IMR-90 (cell line): ENCODE results near the gene RPL6. TPM values are rescaled to one million over a fixed set of nuclear protein-coding genes. Genes with fewer than 3 reads are reported as not detected.

Experiments
- ATAC-seq: fragments of 200-7000 bp; cut with Tn5 transposase; 2 replicates; pipeline ENCODE4 v1.9.1; 2020; ENCODE audit warnings: low read depth, mild to moderate bottlenecking, moderate library complexity
- BruUV-seq: library from RNA; stranded (reverse); fragments of 400-500 nt; replicated peaks from 2 replicates; lab custom pipeline; 2021; lab: Mats Ljungman, UMichigan
- CTCF ChIA-PET: fragments of 300-600 bp; formaldehyde crosslinking; extraction: SDS; loops from one replicate; lab custom pipeline; 2021; ENCODE audit warnings: antibody characterized with exemption; lab: Yijun Ruan, JAX
- POLR2A ChIA-PET: fragments of 300-600 bp; sonication (Branson Sonifier 250); formaldehyde crosslinking; loops from one replicate; lab custom pipeline; 2022; ENCODE audit warnings: antibody characterized with exemption; ENCODE audit not compliant: unreplicated experiment; lab: Charles Lee
- DNase-seq: peaks from one replicate; pipeline ENCODE4 v3.0.0; 2013
- H2AFZ ChIP-seq: replicated peaks from 2 replicates; pipeline ENCODE3; 2013; ENCODE audit warnings: low read length, mild to moderate bottlenecking; ENCODE audit not compliant: poor library complexity
- H2AK5ac ChIP-seq: 2 replicates; pipeline ENCODE4 v1.6.1; 2013; ENCODE audit warnings: low read depth, low read length, inconsistent platforms
- H2AK9ac ChIP-seq: replicated peaks from 2 replicates; pipeline ENCODE3; 2013; ENCODE audit warnings: mild to moderate bottlenecking, low read depth, low read length, moderate library complexity; ENCODE audit not compliant: poor library complexity
- H2BK120ac ChIP-seq: 2 replicates; pipeline ENCODE4 v1.6.1; 2013; ENCODE audit warnings: low read depth, low read length, inconsistent platforms
- H2BK15ac ChIP-seq: 3 replicates; pipeline ENCODE4 v1.6.1; 2013; ENCODE audit warnings: low read depth, low read length, inconsistent platforms
- H2BK20ac ChIP-seq: 2 replicates; pipeline ENCODE4 v1.6.1; 2013; ENCODE audit warnings: low read depth, mild to moderate bottlenecking, inconsistent platforms, low read length, moderate library complexity
- H2BK5ac ChIP-seq: 2 replicates; pipeline ENCODE4 v1.6.1; 2013; ENCODE audit warnings: mild to moderate bottlenecking, low read depth, low read length, inconsistent platforms; ENCODE audit not compliant: poor library complexity, severe bottlenecking
- H3K14ac ChIP-seq: replicated peaks from 2 replicates; pipeline ENCODE4 v1.6.1; 2013; ENCODE audit warnings: low read depth, low read length, inconsistent platforms
- H3K18ac ChIP-seq: 2 replicates; pipeline ENCODE4 v1.6.1; 2013; ENCODE audit warnings: low read depth, low read length, control low read depth
- H3K23ac ChIP-seq: 2 replicates; pipeline ENCODE4 v1.6.1; 2013; ENCODE audit warnings: low read depth, low read length, inconsistent platforms
- H3K27ac ChIP-seq: 2 replicates; pipeline ENCODE4 v1.5.1; 2013; ENCODE audit warnings: mild to moderate bottlenecking, control low read depth, low read length; ENCODE audit not compliant: insufficient read depth
- H3K27me3 ChIP-seq: 2 replicates; pipeline ENCODE4 v1.6.1; 2013; ENCODE audit warnings: low read length; ENCODE audit not compliant: control insufficient read depth, insufficient read depth
- H3K36me3 ChIP-seq: 2 replicates; pipeline ENCODE4 v1.6.1; 2013; ENCODE audit warnings: low read length, mixed read lengths; ENCODE audit not compliant: control insufficient read depth, insufficient read depth
- H3K4ac ChIP-seq: 2 replicates; pipeline ENCODE4 v1.6.1; 2013; ENCODE audit warnings: low read depth, low read length, inconsistent platforms
- H3K4me1 ChIP-seq: 2 replicates; pipeline ENCODE4 v1.6.1; 2013; ENCODE audit warnings: low read length, mixed read lengths; ENCODE audit not compliant: control insufficient read depth, insufficient read depth
- H3K4me2 ChIP-seq: 2 replicates; pipeline ENCODE4 v1.6.1; 2013; ENCODE audit warnings: low read depth, mild to moderate bottlenecking, control low read depth, low read length, moderate library complexity
- H3K4me3 ChIP-seq: 2 replicates; pipeline ENCODE4 v1.5.1; 2013; ENCODE audit warnings: low read depth, mild to moderate bottlenecking, control low read depth, low read length, moderate library complexity; ENCODE audit not compliant: insufficient read depth
- H3K56ac ChIP-seq: 2 replicates; pipeline ENCODE4 v1.6.1; 2013; ENCODE audit warnings: low read length, inconsistent platforms; ENCODE audit not compliant: insufficient read depth; ENCODE audit errors: extremely low read depth
- H3K79me1 ChIP-seq, 2 experiments: 2 replicates each; pipeline ENCODE4 v1.6.1; 2013; ENCODE audit warnings: low read length in 2 of 2, inconsistent platforms in 1 of 2, low read depth in 1 of 2
- H3K9ac ChIP-seq: 2 replicates; pipeline ENCODE4 v1.6.1; 2013; ENCODE audit warnings: low read depth, low read length, control low read depth
- H3K9me1 ChIP-seq: 2 replicates; pipeline ENCODE4 v1.6.1; 2013; ENCODE audit warnings: low read length, inconsistent platforms; ENCODE audit not compliant: insufficient read depth
- H3K9me3 ChIP-seq: 2 replicates; pipeline ENCODE4 v1.6.1; 2013; ENCODE audit warnings: low read length; ENCODE audit not compliant: control insufficient read depth, insufficient read depth
- H4K20me1 ChIP-seq: 2 replicates; pipeline ENCODE4 v1.6.1; 2013; ENCODE audit warnings: low read length, inconsistent platforms; ENCODE audit not compliant: insufficient read depth
- H4K5ac ChIP-seq: 2 replicates; pipeline ENCODE4 v1.6.1; 2013; ENCODE audit warnings: mild to moderate bottlenecking, low read depth, low read length, control low read depth
- H4K8ac ChIP-seq, 2 experiments: 2 replicates each; pipeline ENCODE4 v1.6.1; 2013; ENCODE audit warnings: low read depth in 2 of 2, low read length in 2 of 2, control low read depth in 1 of 2, inconsistent platforms in 1 of 2
- H4K91ac ChIP-seq: 2 replicates; pipeline ENCODE4 v1.6.1; 2013; ENCODE audit warnings: low read depth, low read length, inconsistent platforms; ENCODE audit not compliant: insufficient read depth
- BHLHE40 ChIP-seq: fragments of 150-350 bp; IDR thresholded peaks from 2 replicates; pipeline ENCODE4 v1.6.1; 2016; ENCODE audit warnings: mild to moderate bottlenecking, low read depth, low read length
- MAFK ChIP-seq: IDR thresholded peaks from 2 replicates; pipeline ENCODE4 v1.6.1; 2012; ENCODE audit warnings: low read depth, low read length, improper control_type of control experiment
- MAZ ChIP-seq: IDR thresholded peaks from 2 replicates; pipeline ENCODE4 v1.6.1; 2012; ENCODE audit warnings: low read depth, mild to moderate bottlenecking, low read length, improper control_type of control experiment, moderate library complexity, borderline replicate concordance
- MXI1 ChIP-seq: IDR thresholded peaks from 2 replicates; pipeline ENCODE4 v1.6.1; 2012; ENCODE audit warnings: low read depth, mild to moderate bottlenecking, low read length, moderate library complexity, borderline replicate concordance
- RCOR1 ChIP-seq: IDR thresholded peaks from 2 replicates; pipeline ENCODE4 v1.6.1; 2012; ENCODE audit warnings: mild to moderate bottlenecking, low read length, improper control_type of control experiment; ENCODE audit not compliant: insufficient replicate concordance
- SMC3 ChIP-seq: fragments of 150-350 bp; IDR thresholded peaks from 2 replicates; pipeline ENCODE4 v1.6.1; 2016; ENCODE audit warnings: low read depth, mild to moderate bottlenecking, antibody characterized with exemption, low read length, moderate library complexity
- WGBS, 2 experiments: methylation state at CpG; one replicate each; pipeline versions ENCODE4 v1.1.5 to v1.1.7; 2013; ENCODE audit warnings: missing lambda C conversion rate in 2 of 2; ENCODE audit not compliant: insufficient read length in 1 of 2; ENCODE audit errors: extremely low coverage in 2 of 2; 5-methylcytosine and 5-hydroxymethylcytosine counted together
- dilution Hi-C: fragments of 300-500 bp; cut with HindIII; formaldehyde crosslinking; loops from one replicate; pipeline ENCODE4 v1.14.3; 2018; ENCODE audit warnings: low sequenced_read_pairs; ENCODE audit not compliant: unreplicated experiment
- in situ Hi-C: fragments of 300-500 bp; cut with MboI; formaldehyde crosslinking; loops from 3 replicates; pipeline ENCODE4 v1.14.3; 2019; ENCODE audit warnings: low sequenced_read_pairs, inconsistent platforms, mixed read lengths
- intact Hi-C: fragments of 100-400 bp; cut with micrococcal nuclease; formaldehyde crosslinking; loops from 2 replicates; pipeline ENCODE4 v1.10.0; 2022
- polyA plus RNA-seq, 3 experiments: library from polyadenylated mRNA; depleted of rRNA; stranded (reverse); fragments of >200 nt; gene quantifications; 2 replicates each; pipeline ENCODE4 v1.2.3, GENCODE V29; 2012; ENCODE audit warnings: low replicate concordance in 1 of 3
- total RNA-seq: library from RNA; depleted of rRNA; stranded (reverse); fragments of >200 nt; gene quantifications from 2 replicates; pipeline ENCODE4 v1.2.3, GENCODE V29; 2012
- TF ChIP-seq, protein P1 (sequence below): conservative IDR thresholded peaks from 2 replicates; pipeline ENCODE4 v1.5.1; 2012; ENCODE audit warnings: mild to moderate bottlenecking, low read depth, low read length, improper control_type of control experiment
- TF ChIP-seq, protein P2 (sequence below): fragments of 150-350 bp; IDR thresholded peaks from 2 replicates; pipeline ENCODE4 v1.6.1; 2017; ENCODE audit warnings: mild to moderate bottlenecking, antibody characterized with exemption, low read length, low read depth
- TF ChIP-seq, protein P3 (sequence below): fragments of 150-350 bp; IDR thresholded peaks from 2 replicates; pipeline ENCODE4 v1.6.1; 2016; ENCODE audit warnings: low read depth, mild to moderate bottlenecking, low read length, moderate library complexity, borderline replicate concordance

The RPL6 gene
- total and polyA plus RNA-seq, 2 of the 4 experiments (the other 2 are of a cell fraction) = 1,317 to 1,694 TPM

DNA sequence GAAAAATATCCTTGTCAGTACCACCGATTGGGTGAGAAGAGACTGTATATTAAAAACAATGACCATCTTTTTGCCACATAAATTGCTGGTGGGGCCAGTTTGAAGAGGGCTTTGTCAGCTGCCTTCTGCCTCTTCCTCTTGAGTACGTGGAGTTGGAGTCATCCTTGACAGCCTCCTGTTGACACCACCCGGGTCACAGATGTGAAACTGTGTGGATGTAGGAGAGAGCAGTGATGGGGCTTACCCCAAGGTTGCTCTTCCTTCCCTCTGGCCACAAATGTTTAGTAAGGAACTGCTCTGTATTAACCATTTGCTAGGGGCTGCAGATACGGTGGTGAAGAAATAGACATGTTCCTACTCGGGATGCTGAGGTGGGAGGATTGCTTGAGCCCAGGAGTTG, 21.5 kb upstream of the RPL6 start:
- Histone ChIP-seq H4K20me1 (peaks cover 70% of the 10 kb centered on the region), H2AK5ac (no peak overlapping the region), H2AFZ (no peak overlapping the region), H3K9me3 (no peaks in the 10 kb centered on the region), H3K14ac (no peak overlapping the region), H3K4me1 (no peaks in the 10 kb centered on the region), H2AK9ac (no peak overlapping the region), H3K18ac (no peak overlapping the region), H2BK20ac (no peak overlapping the region), H3K4me2 (no peak overlapping the region), H2BK120ac (no peak overlapping the region), H4K91ac (no peak overlapping the region), H3K56ac (no peak overlapping the region), H2BK15ac (no peak overlapping the region), H3K4ac (no peak overlapping the region), H3K23ac (no peak overlapping the region), H3K79me1 (peaks cover 12 to 63% of the 10 kb centered on the region in 2 experiments), H3K4me3 (no peak overlapping the region), H3K9ac (no peak overlapping the region), H3K27me3 (no peaks in the 10 kb centered on the region), H2BK5ac (no peak overlapping the region), H4K5ac (no peak overlapping the region), H3K27ac (no peak overlapping the region), H3K9me1 (peaks cover 12% of the 10 kb centered on the region; the same call in 1 of the 2 replicates), H4K8ac (no peak overlapping the region), H3K36me3 (peaks cover 6% of the 10 kb centered on the region; the same call in 1 of the 2 replicates)
- TF ChIP-seq SMC3 = no peak
- no peak for TF ChIP-seq BHLHE40
- TF ChIP-seq, protein P1, sequence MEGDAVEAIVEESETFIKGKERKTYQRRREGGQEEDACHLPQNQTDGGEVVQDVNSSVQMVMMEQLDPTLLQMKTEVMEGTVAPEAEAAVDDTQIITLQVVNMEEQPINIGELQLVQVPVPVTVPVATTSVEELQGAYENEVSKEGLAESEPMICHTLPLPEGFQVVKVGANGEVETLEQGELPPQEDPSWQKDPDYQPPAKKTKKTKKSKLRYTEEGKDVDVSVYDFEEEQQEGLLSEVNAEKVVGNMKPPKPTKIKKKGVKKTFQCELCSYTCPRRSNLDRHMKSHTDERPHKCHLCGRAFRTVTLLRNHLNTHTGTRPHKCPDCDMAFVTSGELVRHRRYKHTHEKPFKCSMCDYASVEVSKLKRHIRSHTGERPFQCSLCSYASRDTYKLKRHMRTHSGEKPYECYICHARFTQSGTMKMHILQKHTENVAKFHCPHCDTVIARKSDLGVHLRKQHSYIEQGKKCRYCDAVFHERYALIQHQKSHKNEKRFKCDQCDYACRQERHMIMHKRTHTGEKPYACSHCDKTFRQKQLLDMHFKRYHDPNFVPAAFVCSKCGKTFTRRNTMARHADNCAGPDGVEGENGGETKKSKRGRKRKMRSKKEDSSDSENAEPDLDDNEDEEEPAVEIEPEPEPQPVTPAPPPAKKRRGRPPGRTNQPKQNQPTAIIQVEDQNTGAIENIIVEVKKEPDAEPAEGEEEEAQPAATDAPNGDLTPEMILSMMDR = no peak
- TF ChIP-seq, protein P2, sequence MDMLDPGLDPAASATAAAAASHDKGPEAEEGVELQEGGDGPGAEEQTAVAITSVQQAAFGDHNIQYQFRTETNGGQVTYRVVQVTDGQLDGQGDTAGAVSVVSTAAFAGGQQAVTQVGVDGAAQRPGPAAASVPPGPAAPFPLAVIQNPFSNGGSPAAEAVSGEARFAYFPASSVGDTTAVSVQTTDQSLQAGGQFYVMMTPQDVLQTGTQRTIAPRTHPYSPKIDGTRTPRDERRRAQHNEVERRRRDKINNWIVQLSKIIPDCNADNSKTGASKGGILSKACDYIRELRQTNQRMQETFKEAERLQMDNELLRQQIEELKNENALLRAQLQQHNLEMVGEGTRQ = no peak
- no peak for TF ChIP-seq MAFK
- no peak for TF ChIP-seq MXI1
- TF ChIP-seq RCOR1 = no peak
- TF ChIP-seq, protein P3, sequence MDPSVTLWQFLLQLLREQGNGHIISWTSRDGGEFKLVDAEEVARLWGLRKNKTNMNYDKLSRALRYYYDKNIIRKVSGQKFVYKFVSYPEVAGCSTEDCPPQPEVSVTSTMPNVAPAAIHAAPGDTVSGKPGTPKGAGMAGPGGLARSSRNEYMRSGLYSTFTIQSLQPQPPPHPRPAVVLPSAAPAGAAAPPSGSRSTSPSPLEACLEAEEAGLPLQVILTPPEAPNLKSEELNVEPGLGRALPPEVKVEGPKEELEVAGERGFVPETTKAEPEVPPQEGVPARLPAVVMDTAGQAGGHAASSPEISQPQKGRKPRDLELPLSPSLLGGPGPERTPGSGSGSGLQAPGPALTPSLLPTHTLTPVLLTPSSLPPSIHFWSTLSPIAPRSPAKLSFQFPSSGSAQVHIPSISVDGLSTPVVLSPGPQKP = no peak
- TF ChIP-seq MAZ = no peak
- POLR2A ChIA-PET = interaction anchor here (0.7 kb wide), 1 partner anchor 10 kb away, joined by 11 read pairs; no protein-coding TSS in a partner anchor
- no TSS peak for BruUV-seq
- in situ Hi-C loops = no loop called here
- intact Hi-C loops = no loop called here
- dilution Hi-C loops = no loop called here
- CTCF ChIA-PET = no interaction called here
- no CpG with 5 or more reads among the region's 5 CpGs for WGBS, 2 experiments
- ATAC-seq (no peak), DNase-seq (no peak)
